Fibroblast of the aortic adventitia (primary cell): ENCODE data around the gene GNA14. TPM values are rescaled to one million over a fixed set of nuclear protein-coding genes. Genes with fewer than 3 reads are reported as not detected.
"Not testable (repeated sequence)": the region's sequence is repeated elsewhere in the genome, so short reads cannot be mapped to it uniquely, and the experiment has no call there.

Source experiments
- DNase-seq: peaks from one replicate; pipeline ENCODE4 v3.0.0-alpha.2; 2010; ENCODE audit warnings: low read depth
- H3K4me3 ChIP-seq: 2 replicates; pipeline ENCODE4 v1.5.1; 2011; ENCODE audit warnings: low read depth, mild to moderate bottlenecking, control low read depth, low read length, moderate library complexity
- CTCF ChIP-seq: IDR thresholded peaks from 2 replicates; pipeline ENCODE4 v1.5.1; 2011; ENCODE audit warnings: mild to moderate bottlenecking, low read length, control low read depth, inconsistent platforms; ENCODE audit not compliant: insufficient read depth
- total RNA-seq: library from RNA; depleted of rRNA; stranded (reverse); fragments of >200 nt; gene quantifications from 2 replicates; pipeline ENCODE4 v1.2.3, GENCODE V29; 2012; ENCODE audit warnings: low replicate concordance

Gene GNA14
- total RNA-seq, 1 donor = 1.5 TPM

GRCh38 chr9:77399964-77400363, 248.2 kb downstream of the GNA14 start:
- DNase-seq = no peak
- TF ChIP-seq CTCF = no peak
- H3K4me3 ChIP-seq = no peak overlapping the region

DNA sequence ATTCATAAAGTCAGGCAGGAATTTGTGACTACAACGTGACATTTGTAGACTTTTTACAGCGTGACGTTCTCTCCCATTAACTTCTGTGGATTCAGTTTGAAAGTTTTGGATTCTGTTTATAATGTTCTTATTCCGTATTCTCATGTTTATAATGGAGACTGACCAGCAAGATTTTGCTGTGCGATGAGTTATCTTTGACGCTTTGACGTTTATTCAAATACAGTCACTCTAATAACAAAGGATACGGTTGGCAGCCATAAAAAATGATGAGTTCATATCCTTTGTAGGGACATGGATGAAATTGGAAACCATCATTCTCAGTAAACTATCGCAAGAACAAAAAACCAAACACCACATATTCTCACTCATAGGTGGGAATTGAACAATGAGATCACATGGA, 249.5 kb downstream of the GNA14 start:
- H3K4me3 ChIP-seq, DNase-seq: not testable (repeated sequence)

DNA sequence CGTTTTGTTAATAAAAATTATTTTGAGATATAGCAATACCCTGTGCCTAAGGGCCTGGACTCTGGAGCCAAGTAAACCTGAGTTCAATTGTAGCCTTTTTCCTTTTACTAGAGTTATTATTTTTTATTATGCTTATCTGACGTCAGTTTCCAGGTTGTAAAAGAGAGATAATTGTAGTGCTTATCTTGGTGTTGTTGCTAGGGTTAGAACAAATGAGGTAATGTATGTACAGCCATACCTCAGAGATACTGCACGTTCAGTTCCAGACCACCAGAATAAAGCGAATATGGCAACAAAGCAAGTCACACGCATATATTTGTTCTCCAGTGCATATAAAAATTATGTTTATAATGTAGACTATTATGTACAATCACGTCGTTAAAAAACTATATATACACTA, 255.8 kb downstream of the GNA14 start:
- DNase-seq = no peak
- TF ChIP-seq CTCF = no peak

DNA sequence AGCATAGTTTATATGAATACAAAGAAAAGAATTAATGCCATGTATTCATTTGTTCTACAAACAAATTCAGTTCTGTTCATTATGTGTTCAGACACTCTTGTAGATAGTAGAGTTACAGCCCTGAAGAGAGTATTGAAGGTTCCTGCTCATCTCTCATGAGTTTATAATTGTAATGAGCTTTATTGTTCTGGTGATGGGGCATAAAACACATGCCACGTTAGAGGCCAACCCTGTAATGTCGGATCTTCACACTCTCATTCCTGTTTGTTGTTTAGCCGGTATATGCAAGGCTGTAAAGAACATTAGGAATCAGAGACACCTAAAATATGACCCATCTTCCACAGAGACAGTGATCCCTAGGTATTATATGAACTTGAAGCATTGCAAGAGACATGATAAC, 256.3 kb downstream of the GNA14 start:
- no peak overlapping the region for H3K4me3 ChIP-seq
- DNase-seq = no peak
- TF ChIP-seq CTCF = no peak

More for the DNA sequence above, 255.8 kb downstream of the GNA14 start:
- H3K4me3 ChIP-seq = no peak overlapping the region

- DNase-seq = peak; percentile 10
- TF ChIP-seq CTCF = no peak
- no peak overlapping the region for H3K4me3 ChIP-seq
Observed at GRCh38 chr9:77386187-77386586, 261.9 kb downstream of the GNA14 start.

GRCh38 chr9:77384406-77384805, 263.7 kb downstream of the GNA14 start:
- TF ChIP-seq CTCF = no peak
- no peak overlapping the region for H3K4me3 ChIP-seq
- DNase-seq = peak; percentile 42

DNA sequence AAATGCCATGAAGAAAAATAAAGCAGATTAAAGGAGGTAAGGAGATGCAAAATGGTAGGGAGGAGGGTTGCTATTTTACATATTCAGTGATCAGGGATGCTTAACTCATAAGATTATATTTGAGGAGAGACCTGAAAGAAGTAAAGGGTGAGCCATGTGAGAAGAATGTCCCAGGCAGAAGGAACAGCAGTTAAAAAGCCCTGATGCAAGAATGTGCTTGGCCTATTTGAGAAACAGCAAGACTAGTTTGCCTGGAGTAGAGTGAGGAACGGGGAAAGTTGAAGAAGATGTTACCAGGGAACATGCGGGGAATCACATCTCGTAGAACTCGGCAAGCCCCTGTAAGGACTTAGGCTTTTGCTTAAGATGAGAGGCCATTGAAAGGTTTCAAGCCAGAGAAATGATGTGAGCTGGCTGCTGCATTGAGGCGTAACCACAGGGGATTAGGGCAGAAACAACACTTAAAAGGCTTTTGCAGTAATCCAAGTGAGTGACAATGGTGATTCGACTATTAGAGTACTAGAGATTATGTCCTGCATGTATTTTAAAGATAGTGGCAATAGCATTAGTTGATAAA, 272.1 kb downstream of the GNA14 start:
- no peak overlapping the region for H3K4me3 ChIP-seq
- no peak for DNase-seq
- no peak for TF ChIP-seq CTCF
